ENCODE results near the gene OAS2. TPM values are rescaled to one million over a fixed set of nuclear protein-coding genes. Genes with fewer than 3 reads are reported as not detected.

OAS2 gene
- total and polyA plus RNA-seq, 2 of the 8 experiments (the other 6 are each of a cell fraction or from before 2014, with no cell fraction given) = 0.06 TPM; not detected in 1

DNA sequence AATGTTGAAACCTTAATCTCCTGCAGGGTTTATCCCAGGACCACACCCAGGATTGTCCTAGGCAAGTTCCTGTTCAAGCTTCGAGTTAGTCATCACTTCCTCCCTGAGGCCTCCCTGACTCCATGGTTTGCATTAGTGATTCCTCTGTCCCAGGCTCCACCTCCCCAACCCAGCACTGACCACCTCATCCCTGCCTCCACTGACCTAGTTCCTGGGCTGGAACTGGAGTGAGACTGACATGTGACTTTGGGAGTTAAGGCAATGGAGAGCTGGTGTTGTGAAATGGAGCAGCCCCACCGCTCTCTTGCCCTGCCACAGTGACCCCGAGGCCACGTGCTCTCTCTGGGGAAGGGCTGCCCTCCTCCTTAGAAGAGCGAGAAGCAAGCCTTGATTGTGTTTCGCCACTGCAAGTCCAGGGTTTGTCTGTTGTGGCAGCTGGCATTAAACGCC is 62.4 kb downstream of the OAS2 start (continued):
- TF ChIP-seq, protein P1, sequence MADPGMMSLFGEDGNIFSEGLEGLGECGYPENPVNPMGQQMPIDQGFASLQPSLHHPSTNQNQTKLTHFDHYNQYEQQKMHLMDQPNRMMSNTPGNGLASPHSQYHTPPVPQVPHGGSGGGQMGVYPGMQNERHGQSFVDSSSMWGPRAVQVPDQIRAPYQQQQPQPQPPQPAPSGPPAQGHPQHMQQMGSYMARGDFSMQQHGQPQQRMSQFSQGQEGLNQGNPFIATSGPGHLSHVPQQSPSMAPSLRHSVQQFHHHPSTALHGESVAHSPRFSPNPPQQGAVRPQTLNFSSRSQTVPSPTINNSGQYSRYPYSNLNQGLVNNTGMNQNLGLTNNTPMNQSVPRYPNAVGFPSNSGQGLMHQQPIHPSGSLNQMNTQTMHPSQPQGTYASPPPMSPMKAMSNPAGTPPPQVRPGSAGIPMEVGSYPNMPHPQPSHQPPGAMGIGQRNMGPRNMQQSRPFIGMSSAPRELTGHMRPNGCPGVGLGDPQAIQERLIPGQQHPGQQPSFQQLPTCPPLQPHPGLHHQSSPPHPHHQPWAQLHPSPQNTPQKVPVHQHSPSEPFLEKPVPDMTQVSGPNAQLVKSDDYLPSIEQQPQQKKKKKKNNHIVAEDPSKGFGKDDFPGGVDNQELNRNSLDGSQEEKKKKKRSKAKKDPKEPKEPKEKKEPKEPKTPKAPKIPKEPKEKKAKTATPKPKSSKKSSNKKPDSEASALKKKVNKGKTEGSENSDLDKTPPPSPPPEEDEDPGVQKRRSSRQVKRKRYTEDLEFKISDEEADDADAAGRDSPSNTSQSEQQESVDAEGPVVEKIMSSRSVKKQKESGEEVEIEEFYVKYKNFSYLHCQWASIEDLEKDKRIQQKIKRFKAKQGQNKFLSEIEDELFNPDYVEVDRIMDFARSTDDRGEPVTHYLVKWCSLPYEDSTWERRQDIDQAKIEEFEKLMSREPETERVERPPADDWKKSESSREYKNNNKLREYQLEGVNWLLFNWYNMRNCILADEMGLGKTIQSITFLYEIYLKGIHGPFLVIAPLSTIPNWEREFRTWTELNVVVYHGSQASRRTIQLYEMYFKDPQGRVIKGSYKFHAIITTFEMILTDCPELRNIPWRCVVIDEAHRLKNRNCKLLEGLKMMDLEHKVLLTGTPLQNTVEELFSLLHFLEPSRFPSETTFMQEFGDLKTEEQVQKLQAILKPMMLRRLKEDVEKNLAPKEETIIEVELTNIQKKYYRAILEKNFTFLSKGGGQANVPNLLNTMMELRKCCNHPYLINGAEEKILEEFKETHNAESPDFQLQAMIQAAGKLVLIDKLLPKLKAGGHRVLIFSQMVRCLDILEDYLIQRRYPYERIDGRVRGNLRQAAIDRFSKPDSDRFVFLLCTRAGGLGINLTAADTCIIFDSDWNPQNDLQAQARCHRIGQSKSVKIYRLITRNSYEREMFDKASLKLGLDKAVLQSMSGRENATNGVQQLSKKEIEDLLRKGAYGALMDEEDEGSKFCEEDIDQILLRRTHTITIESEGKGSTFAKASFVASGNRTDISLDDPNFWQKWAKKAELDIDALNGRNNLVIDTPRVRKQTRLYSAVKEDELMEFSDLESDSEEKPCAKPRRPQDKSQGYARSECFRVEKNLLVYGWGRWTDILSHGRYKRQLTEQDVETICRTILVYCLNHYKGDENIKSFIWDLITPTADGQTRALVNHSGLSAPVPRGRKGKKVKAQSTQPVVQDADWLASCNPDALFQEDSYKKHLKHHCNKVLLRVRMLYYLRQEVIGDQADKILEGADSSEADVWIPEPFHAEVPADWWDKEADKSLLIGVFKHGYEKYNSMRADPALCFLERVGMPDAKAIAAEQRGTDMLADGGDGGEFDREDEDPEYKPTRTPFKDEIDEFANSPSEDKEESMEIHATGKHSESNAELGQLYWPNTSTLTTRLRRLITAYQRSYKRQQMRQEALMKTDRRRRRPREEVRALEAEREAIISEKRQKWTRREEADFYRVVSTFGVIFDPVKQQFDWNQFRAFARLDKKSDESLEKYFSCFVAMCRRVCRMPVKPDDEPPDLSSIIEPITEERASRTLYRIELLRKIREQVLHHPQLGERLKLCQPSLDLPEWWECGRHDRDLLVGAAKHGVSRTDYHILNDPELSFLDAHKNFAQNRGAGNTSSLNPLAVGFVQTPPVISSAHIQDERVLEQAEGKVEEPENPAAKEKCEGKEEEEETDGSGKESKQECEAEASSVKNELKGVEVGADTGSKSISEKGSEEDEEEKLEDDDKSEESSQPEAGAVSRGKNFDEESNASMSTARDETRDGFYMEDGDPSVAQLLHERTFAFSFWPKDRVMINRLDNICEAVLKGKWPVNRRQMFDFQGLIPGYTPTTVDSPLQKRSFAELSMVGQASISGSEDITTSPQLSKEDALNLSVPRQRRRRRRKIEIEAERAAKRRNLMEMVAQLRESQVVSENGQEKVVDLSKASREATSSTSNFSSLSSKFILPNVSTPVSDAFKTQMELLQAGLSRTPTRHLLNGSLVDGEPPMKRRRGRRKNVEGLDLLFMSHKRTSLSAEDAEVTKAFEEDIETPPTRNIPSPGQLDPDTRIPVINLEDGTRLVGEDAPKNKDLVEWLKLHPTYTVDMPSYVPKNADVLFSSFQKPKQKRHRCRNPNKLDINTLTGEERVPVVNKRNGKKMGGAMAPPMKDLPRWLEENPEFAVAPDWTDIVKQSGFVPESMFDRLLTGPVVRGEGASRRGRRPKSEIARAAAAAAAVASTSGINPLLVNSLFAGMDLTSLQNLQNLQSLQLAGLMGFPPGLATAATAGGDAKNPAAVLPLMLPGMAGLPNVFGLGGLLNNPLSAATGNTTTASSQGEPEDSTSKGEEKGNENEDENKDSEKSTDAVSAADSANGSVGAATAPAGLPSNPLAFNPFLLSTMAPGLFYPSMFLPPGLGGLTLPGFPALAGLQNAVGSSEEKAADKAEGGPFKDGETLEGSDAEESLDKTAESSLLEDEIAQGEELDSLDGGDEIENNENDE (IDR thresholded peaks at IDR 0.05; ENCODE audit: insufficient replicate concordance, low read length) = no peak
- TF ChIP-seq CBX8 (IDR thresholded peaks at IDR 0.05; ENCODE audit: borderline replicate concordance, low read depth, low read length) = no peak
- TF ChIP-seq SRF (IDR thresholded peaks at IDR 0.05; ENCODE audit: low read depth, low read length) = no peak
- no peak for TF ChIP-seq NANOG (IDR thresholded peaks at IDR 0.05; ENCODE audit: insufficient read depth, low read depth, low read length, poor library complexity, severe bottlenecking)
- no peak for TF ChIP-seq NRF1 (IDR thresholded peaks at IDR 0.05; ENCODE audit: low read depth, low read length)
- TF ChIP-seq ZNF274 (IDR thresholded peaks at IDR 0.05; ENCODE audit: borderline replicate concordance, extremely low read depth, low read length) = no peak
- TF ChIP-seq CBX5 (IDR thresholded peaks at IDR 0.05; ENCODE audit: low read depth, low read length) = no peak
- TF ChIP-seq MAFK (IDR thresholded peaks at IDR 0.05; ENCODE audit: low read depth, low read length) = no peak
- TF ChIP-seq EZH2 (IDR thresholded peaks at IDR 0.05; ENCODE audit: low read depth, low read length, severe bottlenecking) = no peak
- TF ChIP-seq GTF2F1 (IDR thresholded peaks at IDR 0.05; ENCODE audit: borderline replicate concordance, low read depth, low read length) = no peak
- TF ChIP-seq POLR2A (IDR thresholded peaks at IDR 0.05; ENCODE audit: control extremely low read depth in 1 of 2, low read depth in 2 of 2, low read length in 2 of 2) = no peak
